Epithelial cell of esophagus (primary cell): Measurements from ENCODE around the gene NUP210.

Experiments used
- DNase-seq: peaks from one replicate; pipeline ENCODE4 v3.0.0; 2010; ENCODE audit warnings: low read depth
- H3K4me3 ChIP-seq: 2 replicates; pipeline ENCODE4 v1.5.1; 2011; ENCODE audit warnings: mild to moderate bottlenecking, low read length, control low read depth
- TF ChIP-seq, protein P1 (sequence below): IDR thresholded peaks from 2 replicates; pipeline ENCODE4 v1.5.1; 2011; ENCODE audit warnings: low read depth, mild to moderate bottlenecking, low read length, control low read depth, inconsistent platforms; ENCODE audit not compliant: insufficient read depth; ENCODE audit errors: missing control alignments

The NUP210 gene

DNA sequence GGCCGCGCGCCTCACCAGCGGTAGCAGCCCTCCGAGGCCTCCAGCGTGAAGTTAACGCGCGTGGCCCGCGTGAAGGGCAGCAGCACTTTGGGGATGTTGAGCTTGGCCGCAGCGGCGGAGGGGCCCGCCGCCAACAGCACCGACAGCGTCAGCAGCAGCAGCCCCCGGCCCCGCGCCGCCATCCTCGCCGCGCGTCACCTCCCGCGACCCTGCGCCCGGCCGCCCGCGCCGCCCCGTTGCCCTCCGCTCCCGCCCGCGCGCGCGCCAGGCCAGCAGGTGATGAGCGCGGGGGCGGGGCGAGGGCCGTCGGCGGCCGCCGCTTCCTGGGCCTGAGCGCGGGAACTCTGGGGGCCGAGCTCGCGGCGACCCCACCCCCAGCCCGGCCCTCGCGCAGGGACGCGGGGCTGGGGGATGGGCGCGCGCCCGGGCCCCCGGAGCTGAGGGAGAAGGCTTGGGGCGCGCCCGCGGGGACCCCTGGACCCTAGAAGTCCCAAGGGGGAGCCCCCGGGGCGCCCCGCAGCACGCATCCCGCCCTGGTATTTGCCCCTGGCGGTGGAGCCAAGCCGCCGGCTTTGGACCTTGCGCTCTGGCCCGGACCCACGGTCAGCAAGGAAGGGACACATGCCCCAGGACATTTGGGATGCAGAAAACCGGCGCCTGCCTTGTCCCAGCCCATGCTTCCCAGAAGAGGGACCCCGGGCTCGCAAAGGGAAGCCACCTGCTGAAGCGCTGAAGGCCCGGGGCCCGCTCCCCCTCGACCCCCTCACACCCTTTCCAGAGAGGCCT, at the start of gene NUP210:
NUP210 (minus strand) TSS at position 278 of the 786 bp plus-strand sequence; CDS start at position 182, 96 bp downstream.
- no peak for DNase-seq
- TF ChIP-seq, protein P1, sequence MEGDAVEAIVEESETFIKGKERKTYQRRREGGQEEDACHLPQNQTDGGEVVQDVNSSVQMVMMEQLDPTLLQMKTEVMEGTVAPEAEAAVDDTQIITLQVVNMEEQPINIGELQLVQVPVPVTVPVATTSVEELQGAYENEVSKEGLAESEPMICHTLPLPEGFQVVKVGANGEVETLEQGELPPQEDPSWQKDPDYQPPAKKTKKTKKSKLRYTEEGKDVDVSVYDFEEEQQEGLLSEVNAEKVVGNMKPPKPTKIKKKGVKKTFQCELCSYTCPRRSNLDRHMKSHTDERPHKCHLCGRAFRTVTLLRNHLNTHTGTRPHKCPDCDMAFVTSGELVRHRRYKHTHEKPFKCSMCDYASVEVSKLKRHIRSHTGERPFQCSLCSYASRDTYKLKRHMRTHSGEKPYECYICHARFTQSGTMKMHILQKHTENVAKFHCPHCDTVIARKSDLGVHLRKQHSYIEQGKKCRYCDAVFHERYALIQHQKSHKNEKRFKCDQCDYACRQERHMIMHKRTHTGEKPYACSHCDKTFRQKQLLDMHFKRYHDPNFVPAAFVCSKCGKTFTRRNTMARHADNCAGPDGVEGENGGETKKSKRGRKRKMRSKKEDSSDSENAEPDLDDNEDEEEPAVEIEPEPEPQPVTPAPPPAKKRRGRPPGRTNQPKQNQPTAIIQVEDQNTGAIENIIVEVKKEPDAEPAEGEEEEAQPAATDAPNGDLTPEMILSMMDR: no peak
- H3K4me3 ChIP-seq: no peak within 1 kb of the TSS

DNA sequence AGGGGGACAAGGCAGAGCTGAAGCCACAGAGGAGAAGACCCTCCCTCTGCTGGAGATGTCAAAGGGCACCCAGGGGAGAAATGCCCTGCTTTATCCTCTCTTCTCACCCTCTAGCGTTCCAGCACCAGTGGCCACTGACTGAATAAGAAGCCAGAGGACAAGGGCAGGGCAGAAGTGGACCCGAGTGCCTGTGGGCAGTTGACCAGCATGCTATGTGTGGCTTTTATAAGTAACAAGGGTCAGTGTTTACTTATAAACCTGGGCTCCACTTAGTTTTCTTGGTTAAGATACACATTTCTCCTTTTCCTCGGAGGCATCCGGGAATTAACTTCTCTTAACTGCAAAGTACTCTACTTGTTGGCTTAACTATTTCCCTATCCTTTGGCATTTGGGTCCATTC, 46.7 kb upstream of the NUP210 start:
- DNase-seq: no peak
- TF ChIP-seq, protein P1: no peak
- no peak overlapping the region for H3K4me3 ChIP-seq

DNA sequence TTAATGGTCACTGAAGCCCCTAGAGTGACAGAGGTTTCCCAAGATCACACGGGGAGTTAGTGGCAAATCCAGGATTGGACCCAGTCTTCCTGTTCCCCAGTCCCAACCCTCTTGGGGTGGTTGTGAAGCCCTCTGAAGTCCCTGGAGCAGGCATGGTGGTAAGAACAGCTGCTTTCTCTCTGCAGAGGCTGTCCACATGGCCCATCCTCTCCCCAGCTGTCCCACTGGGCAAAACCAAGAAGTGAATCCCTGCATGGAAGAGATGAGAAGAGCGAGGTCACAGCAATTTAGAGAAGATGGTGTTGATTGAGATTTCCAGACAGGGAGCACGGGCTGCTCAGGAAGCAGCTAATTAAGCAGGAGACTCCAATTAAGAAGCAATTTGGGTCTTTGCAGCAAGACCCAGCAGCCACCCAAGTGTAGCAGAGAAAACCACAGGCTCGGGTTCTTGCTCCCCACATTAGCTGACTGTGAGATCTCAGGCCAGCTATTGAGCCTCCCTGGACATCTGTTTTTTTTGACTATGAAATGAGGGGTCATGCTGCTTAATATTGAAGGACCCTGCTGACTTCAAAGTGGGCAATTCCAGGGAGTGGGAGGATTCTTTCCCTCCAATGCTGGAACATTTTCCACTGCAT, 45.2 kb upstream of the NUP210 start:
- no peak overlapping the region for H3K4me3 ChIP-seq
- DNase-seq: no peak
- TF ChIP-seq, protein P1: no peak

DNA sequence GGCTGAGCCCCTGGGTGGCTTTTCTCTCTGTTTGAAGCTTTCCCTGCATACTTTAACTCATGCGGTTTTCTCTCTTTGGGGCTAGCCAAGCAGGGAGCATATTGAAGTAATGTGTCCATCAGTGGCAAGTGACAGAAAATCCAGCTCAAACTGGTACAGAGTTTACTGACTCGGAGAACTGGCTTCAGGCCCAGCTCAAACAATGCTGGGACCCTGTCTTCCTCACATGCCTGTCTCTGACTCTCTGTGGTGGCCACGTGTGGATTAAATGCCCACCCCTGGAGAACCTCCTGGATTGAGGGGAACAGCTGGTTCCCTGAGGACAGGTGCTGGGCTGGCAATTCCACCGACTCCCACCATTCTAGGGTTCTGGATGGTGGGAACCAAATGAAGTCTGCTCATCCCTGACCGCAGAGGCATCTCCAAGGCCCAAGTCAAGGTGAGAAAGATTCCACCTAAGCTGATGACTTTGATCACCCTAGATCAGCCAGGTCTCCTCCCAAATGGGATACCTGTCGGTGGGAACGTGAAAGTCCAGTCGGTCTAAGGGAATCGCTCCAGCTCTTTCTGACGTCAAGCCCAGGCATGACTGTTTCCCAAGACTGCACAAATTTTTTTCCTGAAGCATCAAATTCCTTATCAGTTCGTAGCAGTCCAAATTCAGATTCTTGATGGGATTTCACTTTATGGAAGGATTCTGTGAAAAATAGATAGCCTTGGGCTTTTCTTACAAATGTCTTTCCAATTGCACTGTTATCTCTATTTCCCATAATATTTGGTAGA, 43.7 kb upstream of the NUP210 start:
- TF ChIP-seq, protein P1: no peak
- H3K4me3 ChIP-seq: no peak overlapping the region
- peak; percentile 31 for DNase-seq

DNA sequence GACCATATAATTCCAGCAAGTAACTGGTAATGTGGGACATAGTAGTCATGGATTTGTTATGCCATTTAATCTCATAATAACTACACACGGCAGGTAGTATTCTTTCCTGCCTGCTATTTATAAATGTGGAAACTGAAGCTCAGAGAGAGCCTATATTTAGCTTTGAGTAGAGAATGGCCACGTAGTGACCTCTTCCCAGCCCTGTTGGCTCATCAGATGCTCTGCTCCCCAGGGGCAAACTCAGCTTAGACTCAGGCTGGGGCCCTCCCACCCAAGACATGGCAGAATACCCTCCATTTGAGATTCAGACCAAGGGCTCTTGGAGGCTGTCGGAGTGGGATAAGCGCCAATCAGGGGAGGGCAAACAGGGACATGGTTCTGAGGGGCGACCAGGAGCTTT, 42.7 kb upstream of the NUP210 start:
- no peak overlapping the region for H3K4me3 ChIP-seq
- TF ChIP-seq, protein P1: no peak
- no peak for DNase-seq

DNA sequence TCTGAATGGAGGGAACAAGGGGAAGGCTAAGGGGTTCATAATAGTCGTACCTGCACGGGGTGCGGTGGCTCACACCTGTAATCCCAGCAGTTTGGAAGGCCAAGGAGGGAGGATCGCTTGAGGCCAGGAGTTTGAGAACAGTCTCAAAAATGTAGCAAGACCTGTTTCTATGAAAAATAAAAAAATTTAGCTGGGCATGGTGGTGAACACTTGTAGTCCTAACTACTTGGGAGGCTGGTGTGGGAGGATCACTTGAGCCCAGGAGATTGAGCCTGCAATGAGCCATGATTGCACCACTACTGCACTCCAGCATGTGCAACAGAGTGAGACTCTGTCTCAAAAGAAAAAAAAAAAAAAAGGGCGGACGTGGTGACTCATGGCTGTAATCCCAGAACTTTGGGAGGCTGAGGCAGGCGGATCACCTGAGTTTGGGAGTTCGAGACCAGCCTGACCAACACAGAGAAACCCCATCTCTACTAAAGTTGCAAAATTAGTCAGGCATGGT, 42.1 kb upstream of the NUP210 start:
- DNase-seq: peak; percentile 23
- TF ChIP-seq, protein P1: no peak
- no peak overlapping the region for H3K4me3 ChIP-seq
